ENCODE data around the gene OR10C1.

Gene OR10C1

GRCh38 chr6:29447670-29448069 lies 8.6 kb downstream of the OR10C1 start:
- no peaks in the 10 kb centered on the region for H3K4me1 Mint-ChIP-seq
- no peak overlapping the region for H3K27ac Mint-ChIP-seq

GRCh38 chr6:29451471-29452193 lies 12.5 kb downstream of the OR10C1 start:
- Mint-ChIP-seq H3K36me3 (ENCODE audit: low read depth) (no peaks in the 10 kb centered on the region), H3K4me3 (no peak overlapping the region), H3K27me3 (ENCODE audit: low read depth) (peaks cover 10% of the 10 kb centered on the region), H3K9me3 (no peaks in the 10 kb centered on the region), H3K4me1 (no peaks in the 10 kb centered on the region), H3K27ac (no peak overlapping the region)
- no peak for TF ChIP-seq CTCF (IDR thresholded peaks at IDR 0.05; ENCODE audit: unreplicated experiment in 3 of 3)

More at GRCh38 chr6:29447670-29448069, 8.6 kb downstream of the OR10C1 start:
- Mint-ChIP-seq H3K36me3 (ENCODE audit: low read depth) (no peaks in the 10 kb centered on the region), H3K27me3 (ENCODE audit: low read depth) (peaks cover 10% of the 10 kb centered on the region), H3K4me3 (no peak overlapping the region), H3K9me3 (peaks cover 7% of the 10 kb centered on the region)
- no peak for TF ChIP-seq CTCF (IDR thresholded peaks at IDR 0.05; ENCODE audit: unreplicated experiment in 3 of 3)

- Mint-ChIP-seq H3K27ac (no peak within 1 kb of the TSS), H3K36me3 (ENCODE audit: low read depth) (no peaks in the 10 kb centered on the region), H3K9me3 (no peaks in the 10 kb centered on the region), H3K4me3 (no peak within 1 kb of the TSS), H3K27me3 (ENCODE audit: low read depth) (peaks cover 8% of the 10 kb centered on the region), H3K4me1 (no peaks in the 10 kb centered on the region)
- TF ChIP-seq CTCF (IDR thresholded peaks at IDR 0.05; ENCODE audit: unreplicated experiment in 3 of 3), result no peak
These were observed 17.9 kb downstream of the OR10C1 start, which contains the start of the genes OR11A1 and OR2H1 for GRCh38 chr6:29456971-29457370. OR11A1 (minus strand) TSS chr6:29457071; CDS start chr6:29427641, 29,430 bp downstream. OR2H1 (plus strand) TSS chr6:29457155; CDS start chr6:29461770, 4,615 bp downstream.

GRCh38 chr6:29461021-29461814 lies 22.1 kb downstream of the OR10C1 start:
- H3K27ac Mint-ChIP-seq, result no peak overlapping the region
- H3K27me3 Mint-ChIP-seq (ENCODE audit: low read depth), result peaks cover 17% of the 10 kb centered on the region
- TF ChIP-seq CTCF (IDR thresholded peaks at IDR 0.05; ENCODE audit: unreplicated experiment in 3 of 3), result no peak
- H3K9me3 Mint-ChIP-seq, result no peaks in the 10 kb centered on the region
- no peaks in the 10 kb centered on the region for H3K36me3 Mint-ChIP-seq (ENCODE audit: low read depth)
- no peaks in the 10 kb centered on the region for H3K4me1 Mint-ChIP-seq
- H3K4me3 Mint-ChIP-seq, result no peak overlapping the region

GRCh38 chr6:29462022-29462421 lies 22.9 kb downstream of the OR10C1 start:
- Mint-ChIP-seq H3K4me1 (no peaks in the 10 kb centered on the region), H3K27ac (no peak overlapping the region), H3K4me3 (no peak overlapping the region), H3K27me3 (ENCODE audit: low read depth) (peaks cover 17% of the 10 kb centered on the region), H3K36me3 (ENCODE audit: low read depth) (no peaks in the 10 kb centered on the region), H3K9me3 (no peaks in the 10 kb centered on the region)
- TF ChIP-seq CTCF (IDR thresholded peaks at IDR 0.05; ENCODE audit: unreplicated experiment in 3 of 3), result no peak
